ENCODE data around the gene ARHGEF39.
"Not testable (repeated sequence)": the region's sequence is repeated elsewhere in the genome, so short reads cannot be mapped to it uniquely, and the experiment has no call there.

GRCh38 chr9:35637427-35637955 is 27.5 kb downstream of the ARHGEF39 start:
- TF ChIP-seq POLR2A, CTCF (IDR thresholded peaks at IDR 0.05): not testable (repeated sequence)

Data from thyroid gland (tissue), 4 donors.